GM15510 (cell line): Measurements from ENCODE around the gene NRG2.

ENCODE experiments used
- POLR2A ChIP-seq: IDR thresholded peaks from 3 replicates; pipeline ENCODE4 v1.6.1; 2011; ENCODE audit warnings: borderline replicate concordance; ENCODE audit not compliant: insufficient read length; ENCODE audit errors: extremely low read depth

The NRG2 gene

DNA sequence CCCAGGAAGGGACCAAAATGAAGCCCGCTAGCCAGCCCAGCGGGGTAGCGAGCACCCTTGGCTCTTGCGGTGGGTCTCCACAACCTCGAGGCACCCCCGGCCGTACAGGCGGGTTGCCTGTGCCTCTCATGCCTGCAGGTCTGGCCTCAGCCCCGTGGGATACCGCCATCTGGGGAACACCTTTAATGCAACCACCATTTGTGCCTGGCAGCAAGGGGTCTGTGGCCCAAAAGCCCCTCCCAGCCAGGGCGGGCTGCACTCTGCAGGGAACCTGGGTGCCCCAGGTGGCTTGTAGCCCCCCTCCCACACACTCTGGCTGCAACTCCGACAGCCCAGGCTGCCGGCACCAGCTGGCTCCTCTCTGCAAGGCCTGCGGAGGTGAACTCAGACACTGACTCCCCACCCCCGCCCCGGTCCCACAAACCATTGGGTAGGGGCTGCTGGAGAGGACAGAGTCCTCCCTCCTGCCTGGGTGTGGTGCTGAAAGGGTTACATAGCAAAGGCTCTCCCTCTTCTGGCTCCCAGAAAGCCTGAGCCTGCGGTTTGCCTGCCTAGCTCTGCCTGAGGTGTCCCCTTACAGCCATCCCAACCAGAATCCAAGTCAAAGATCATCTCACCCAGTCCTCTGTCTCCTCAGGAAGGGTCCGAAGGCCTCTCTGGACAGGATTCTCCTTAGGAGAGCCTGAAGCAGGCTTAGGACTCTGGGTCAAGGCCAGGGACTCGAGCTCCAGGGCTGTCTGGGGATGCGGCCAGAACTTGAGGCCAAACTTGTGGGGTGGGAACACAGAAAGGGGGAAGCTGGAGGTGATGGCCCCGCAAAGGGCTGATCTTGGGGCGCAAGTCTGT, 138.1 kb downstream of the NRG2 start:
- TF ChIP-seq POLR2A: no peak

DNA sequence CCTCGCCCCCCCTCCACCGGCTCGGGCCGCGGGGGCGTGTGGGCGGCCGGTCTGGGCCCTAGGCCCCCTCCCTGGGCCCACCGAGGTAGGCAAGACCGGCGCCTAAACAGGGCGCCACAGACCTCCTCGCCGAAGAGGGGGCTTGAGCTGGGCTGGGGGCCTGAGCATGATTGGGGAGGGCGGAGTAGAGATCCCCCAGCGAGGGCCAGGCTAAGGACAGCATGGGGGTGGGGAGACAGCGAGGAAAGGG, 138.6 kb downstream of the NRG2 start:
- no peak for TF ChIP-seq POLR2A

DNA sequence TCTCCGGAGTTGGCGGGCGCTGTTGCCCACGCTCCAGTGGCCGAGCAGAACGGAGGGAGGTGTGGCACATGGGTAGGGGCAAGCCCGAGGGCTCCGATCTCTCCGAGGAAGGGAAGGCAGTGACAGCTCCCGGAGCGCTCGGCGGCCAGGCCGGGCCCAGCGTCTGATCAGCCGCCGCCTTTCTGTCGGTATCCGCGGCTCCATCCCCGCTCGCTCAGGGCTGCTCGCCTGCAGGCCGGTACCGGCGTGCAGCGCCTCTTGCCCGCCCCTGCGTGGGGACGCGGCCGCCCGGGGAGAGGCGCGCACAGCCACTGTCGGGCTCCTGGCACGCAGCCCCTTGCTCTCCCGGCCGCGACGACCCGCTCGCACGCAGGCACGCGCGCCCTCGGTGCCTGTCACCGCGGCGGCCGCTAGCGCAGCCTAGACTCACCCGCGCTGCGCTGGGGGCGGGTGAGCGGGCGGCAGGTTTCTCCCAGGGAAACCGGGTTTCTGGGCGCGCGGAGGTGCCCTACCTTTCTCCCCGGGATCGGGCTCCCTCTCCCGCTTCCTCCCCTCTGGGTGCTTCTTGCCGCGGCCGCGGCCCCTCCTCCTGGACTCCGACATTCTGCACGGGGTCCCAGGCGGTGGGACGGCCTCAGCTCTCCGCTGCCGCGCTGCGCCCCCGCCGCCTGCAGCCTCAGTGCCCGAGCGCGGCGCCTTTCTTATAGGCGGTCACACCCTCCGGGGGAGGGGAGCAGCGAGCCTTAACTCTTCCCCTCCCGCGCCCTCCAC, 139.1 kb downstream of the NRG2 start:
- TF ChIP-seq POLR2A: no peak

DNA sequence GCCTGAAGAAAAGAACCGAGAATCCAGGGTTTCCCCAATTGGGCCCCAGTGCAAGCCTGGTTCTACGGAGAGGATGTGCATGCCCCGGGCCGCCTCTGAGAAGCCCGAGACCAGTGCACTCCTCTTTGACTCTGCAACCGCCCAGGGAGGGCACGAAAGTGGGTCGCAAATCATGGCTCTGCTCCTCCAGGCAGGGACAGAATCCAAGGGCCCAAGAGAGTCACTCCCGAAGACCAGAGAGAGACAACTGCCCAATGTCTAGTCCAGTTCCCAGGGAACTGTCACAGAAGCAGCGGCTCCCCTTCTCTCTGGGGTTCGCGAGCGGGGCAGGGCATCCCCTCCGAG, 139.7 kb downstream of the NRG2 start:
- no peak for TF ChIP-seq POLR2A

DNA sequence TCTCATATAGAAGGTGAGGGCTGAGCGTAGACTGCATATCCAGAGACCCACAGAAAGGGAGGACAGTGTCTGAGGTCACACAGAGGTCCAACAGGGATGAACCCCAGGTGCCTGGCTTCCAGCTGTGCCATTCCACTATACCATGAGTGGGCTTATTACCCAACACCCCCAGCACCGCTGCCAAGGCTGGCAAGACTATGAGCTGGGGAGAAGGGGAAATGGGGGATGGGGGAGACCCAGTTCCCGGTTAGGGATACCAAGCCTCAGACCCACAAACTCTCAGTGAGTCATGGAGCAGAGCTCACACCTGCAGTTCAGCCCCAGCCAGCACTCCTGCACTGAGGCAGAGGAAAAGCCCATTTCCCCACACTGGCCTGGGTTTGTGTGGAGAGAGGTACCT, 141.1 kb downstream of the NRG2 start:
- no peak for TF ChIP-seq POLR2A

DNA sequence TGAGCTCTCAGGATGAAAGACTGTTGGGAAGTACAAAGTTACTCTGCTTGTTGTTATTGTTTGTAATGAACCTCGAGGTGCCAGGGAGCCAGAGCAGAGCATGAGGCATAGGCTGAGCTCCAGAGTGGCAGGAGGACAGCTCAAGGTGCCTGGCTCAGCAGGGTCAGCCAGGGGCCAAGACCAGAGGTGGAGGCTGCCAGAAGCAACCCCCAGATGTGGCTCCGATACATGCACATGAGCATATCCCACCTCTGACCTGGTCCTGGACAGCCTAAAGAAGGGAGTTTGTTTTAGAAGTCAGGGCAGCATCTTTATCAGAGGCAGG, 141.9 kb downstream of the NRG2 start:
- no peak for TF ChIP-seq POLR2A

DNA sequence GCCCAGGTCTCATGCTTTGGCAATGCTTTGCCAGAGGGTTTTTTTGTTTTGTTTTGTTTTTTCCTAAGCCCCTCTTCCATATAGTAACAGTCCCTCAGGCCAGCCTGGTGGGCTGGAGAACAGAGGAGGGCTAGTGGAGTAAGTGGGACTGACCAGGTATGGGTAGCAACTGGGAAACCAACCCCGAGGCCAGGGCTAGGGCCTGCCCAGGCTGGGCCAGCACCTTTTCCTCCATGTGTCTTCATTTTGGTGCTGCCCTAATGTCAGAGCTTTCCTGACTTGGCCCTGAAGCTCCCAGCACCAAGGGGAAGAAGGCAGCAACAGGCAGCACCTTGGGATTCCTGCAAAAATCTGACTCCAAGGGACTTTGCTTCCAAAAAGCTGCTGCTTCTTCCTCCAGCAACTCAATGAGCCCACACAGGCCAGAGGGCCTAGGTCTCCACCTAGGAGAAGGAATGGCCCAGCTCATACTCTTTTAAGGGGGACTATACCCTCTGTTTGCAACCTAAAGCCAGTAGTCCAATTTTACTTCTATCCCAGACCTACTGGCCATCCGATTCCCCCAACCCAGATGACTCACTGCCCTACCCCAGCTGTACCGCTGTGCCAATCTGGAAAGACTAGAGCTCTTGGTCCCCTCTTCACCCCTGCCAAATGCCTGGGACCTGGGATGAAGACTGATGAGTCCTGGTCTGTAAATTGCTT, 142.4 kb downstream of the NRG2 start:
- TF ChIP-seq POLR2A: no peak

DNA sequence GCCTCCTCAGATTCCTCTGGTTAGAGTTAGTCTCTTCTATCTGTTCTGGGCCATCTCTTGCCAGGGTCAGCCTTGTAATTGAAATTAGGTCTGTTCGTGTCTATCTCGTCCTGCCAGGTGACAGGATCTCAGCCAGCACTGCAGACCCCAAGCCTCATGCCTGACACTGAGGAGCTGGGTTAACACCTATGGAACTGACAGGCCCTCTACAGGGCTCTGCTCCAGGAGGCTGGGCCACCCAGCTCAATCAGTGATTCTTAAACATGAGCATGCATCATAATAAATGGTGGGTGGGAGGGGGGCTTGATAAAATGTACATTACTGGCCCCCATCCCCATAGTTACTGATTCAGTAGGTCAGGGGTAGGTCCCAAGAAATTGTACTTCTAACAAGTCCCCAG, 144.1 kb downstream of the NRG2 start:
- no peak for TF ChIP-seq POLR2A

DNA sequence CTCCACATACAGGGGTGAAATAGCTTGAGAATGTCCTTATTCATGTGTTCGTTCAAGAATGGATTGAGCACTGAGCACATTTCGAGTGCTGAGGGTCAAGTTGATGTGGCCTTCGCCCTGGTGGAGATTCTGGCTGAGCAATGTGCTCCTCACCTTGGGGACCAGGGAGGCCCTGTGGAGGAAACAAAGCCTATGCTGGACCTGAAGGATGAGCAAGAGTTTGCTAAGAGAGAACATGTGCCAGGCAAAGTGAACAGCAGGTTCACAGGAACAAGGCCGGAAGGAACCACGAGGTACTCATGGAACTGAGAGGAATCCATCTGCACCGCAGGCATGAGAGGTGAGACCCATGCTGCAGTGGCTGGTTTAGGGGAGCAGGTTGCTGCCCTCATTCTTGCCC, 145.1 kb downstream of the NRG2 start:
- TF ChIP-seq POLR2A: no peak

DNA sequence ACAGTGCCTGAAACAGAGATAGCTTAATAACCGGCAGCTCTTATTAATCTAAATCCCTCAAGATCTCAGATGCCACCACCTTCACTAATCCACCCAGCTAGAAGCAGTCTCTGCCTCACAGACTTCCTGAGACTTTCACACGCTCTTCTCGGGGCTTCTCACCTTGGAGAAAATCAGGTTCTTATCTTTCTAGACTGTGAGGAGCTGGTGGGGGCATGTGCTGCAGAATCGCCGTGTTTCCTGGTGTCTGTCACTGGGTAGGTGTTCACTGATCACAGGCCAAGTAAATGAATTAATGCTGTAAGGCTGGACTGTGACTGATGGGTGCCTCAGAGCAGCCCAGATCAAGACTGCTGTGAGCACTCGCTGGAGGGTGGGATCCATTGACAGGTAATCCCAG, 145.8 kb downstream of the NRG2 start:
- TF ChIP-seq POLR2A: no peak

DNA sequence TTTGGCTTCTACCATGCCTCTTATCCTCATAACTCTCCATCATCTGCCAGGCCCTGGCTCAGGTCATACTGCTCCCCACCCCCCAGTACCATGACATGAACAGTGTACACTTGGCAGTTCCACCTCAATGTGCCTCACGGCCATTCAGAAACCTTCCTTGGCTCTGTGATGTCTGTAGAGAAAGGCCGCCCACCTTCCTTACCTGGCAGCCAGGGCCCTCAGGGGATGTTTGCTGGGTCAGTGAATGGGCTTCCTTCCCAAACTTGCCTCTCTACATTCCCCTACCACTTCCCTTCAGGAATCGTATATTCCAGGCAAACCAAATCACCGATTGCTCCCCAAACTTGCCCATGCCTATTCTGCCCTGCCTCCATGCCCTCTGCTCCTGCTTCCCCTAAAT, 146.4 kb downstream of the NRG2 start:
- no peak for TF ChIP-seq POLR2A

DNA sequence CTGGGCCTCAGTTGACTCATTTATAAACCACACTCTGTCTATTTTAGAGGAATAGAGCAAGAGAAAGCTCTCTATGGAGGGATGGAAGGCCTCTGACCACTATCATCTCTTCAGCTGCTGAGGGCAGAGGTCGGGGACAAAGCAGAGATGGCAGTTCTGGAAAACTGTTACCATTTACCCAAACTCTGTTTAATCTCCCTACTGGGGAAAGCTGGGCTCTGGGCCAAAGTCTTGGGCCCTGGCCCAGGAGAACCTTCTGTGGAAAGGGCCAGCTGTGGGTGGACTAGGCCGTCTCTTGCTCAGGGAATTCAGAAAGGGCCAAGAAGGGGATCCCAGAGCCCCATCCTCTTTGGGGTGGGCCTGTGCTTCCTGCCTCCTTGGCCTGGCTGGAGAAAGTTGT, 147.5 kb downstream of the NRG2 start:
- no peak for TF ChIP-seq POLR2A

DNA sequence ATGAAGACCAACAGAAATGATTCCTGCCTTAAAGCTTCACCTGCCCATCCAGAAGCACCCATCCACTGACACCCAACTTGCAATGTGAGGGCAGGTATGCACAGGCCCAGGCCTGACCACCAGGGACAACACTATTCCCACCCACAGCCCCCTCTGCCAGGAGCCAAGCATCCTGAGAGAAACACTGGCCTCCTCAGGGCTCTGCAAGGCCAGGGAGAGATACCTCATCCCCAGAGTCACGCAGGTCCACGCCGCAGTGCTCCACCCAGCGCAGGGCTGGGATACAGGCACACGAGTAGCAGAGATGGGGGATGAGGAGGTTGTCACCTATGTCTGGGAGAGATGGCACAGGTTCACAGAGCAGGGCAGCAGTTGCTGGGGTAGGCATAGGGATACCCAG, 148.1 kb downstream of the NRG2 start:
- TF ChIP-seq POLR2A: no peak

DNA sequence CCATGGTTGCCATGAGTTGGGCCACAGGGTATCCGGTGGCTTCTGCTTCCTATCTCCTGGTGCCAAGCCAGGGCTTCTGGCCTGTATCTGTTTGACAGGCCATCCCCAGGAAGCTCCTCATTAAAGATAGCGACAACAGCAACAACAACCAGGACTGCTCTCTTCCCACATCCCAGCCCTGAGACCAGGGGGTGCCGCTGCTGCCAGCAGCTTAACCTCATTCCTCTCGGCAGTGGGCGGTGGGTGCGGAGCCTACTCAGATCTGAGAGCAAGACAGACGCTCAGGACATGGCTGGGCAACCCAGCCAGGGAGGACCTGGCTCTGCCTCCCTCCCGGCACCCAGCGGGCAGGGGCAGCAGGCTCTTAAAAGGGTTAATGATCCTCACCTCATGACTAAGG, 149.2 kb downstream of the NRG2 start:
- no peak for TF ChIP-seq POLR2A

DNA sequence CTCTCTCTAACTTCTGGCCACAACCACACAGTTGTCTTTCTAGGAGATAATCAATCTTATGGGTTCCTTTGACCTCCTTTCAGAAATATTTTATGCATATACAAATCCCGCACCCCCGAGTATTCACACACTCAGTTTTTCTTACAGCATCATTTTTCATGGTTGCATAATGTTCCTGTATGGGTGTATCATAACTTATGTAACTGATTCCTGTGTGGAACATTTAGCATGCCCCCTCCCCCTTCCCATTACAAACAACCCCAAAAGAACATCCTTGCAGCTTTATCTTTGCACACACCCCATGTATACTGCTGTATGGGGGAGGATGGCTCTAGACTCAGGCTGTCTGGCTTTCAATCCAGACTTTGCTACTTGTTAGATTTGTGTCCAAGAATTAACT, 153.7 kb downstream of the NRG2 start:
- no peak for TF ChIP-seq POLR2A

DNA sequence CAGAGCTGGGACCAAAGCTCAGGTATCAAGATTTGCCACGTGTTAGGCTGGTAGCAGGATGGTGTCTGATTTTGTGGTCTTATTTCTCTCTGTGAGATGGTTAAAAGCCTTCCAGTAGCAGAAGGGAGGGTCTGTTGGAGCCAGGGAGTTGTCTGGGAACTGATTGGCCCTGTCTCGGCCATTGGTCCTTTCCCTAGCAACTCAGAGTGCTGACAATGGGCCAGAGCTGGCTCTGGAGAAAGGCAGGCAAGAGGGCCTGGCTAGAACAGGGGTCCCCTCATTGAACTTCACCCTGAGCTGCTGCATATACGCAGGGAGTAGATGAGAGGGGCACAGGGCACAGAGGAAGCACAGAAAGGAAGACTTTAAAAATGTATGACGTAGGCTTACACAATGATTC, 154.7 kb downstream of the NRG2 start:
- no peak for TF ChIP-seq POLR2A
